BE2C (cell line): Measurements from ENCODE around the gene EPC2.

Source experiments
- DNase-seq: peaks from one replicate; pipeline ENCODE4 v3.0.0-alpha.2; 2020
- H3K27me3 ChIP-seq: fragments of 250-450 bp; sonication (Bioruptor Pico); 2 replicates; pipeline ENCODE4 v1.5.1; 2020; ENCODE audit warnings: mild to moderate bottlenecking
- H3K36me3 ChIP-seq: fragments of 250-450 bp; sonication (Bioruptor Pico); 2 replicates; pipeline ENCODE4 v1.5.1; 2020; ENCODE audit warnings: mild to moderate bottlenecking
- H3K4me1 ChIP-seq: fragments of 250-450 bp; sonication (Bioruptor Pico); 2 replicates; pipeline ENCODE4 v1.5.1; 2020
- H3K4me3 ChIP-seq: 2 replicates; pipeline ENCODE4 v1.5.1; 2011; ENCODE audit warnings: low read depth, low read length
- H3K9me3 ChIP-seq: fragments of 250-450 bp; sonication (Bioruptor Pico); 2 replicates; pipeline ENCODE4 v1.5.1; 2020
- CTCF ChIP-seq: IDR thresholded peaks from 2 replicates; pipeline ENCODE4 v1.5.1; 2012; ENCODE audit warnings: mild to moderate bottlenecking, low read depth, low read length

EPC2 gene

GRCh38 chr2:148616662-148617061 lies 27.9 kb upstream of the EPC2 start:
- H3K4me3 ChIP-seq: no peak overlapping the region
- no peaks in the 10 kb centered on the region for H3K27me3 ChIP-seq
- H3K9me3 ChIP-seq: no peaks in the 10 kb centered on the region
- no peaks in the 10 kb centered on the region for H3K36me3 ChIP-seq
- peak; percentile 5 for DNase-seq
- H3K4me1 ChIP-seq: no peaks in the 10 kb centered on the region
- no peak for TF ChIP-seq CTCF

GRCh38 chr2:148617219-148617618 lies 27.3 kb upstream of the EPC2 start:
- no peak overlapping the region for H3K4me3 ChIP-seq
- H3K27me3 ChIP-seq: no peaks in the 10 kb centered on the region
- H3K4me1 ChIP-seq: no peaks in the 10 kb centered on the region
- H3K36me3 ChIP-seq: no peaks in the 10 kb centered on the region
- H3K9me3 ChIP-seq: no peaks in the 10 kb centered on the region
- no peak for DNase-seq
- no peak for TF ChIP-seq CTCF

GRCh38 chr2:148619560-148620195 lies 24.9 kb upstream of the EPC2 start:
- no peak for TF ChIP-seq CTCF
- H3K27me3 ChIP-seq: no peaks in the 10 kb centered on the region
- no peak for DNase-seq
- H3K4me1 ChIP-seq: no peaks in the 10 kb centered on the region
- no peaks in the 10 kb centered on the region for H3K9me3 ChIP-seq
- no peaks in the 10 kb centered on the region for H3K36me3 ChIP-seq
- no peak overlapping the region for H3K4me3 ChIP-seq

GRCh38 chr2:148622366-148622765 lies 22.2 kb upstream of the EPC2 start:
- Histone ChIP-seq H3K27me3 (no peaks in the 10 kb centered on the region), H3K36me3 (no peaks in the 10 kb centered on the region), H3K4me1 (no peaks in the 10 kb centered on the region), H3K4me3 (no peak overlapping the region), H3K9me3 (no peaks in the 10 kb centered on the region)
- DNase-seq: no peak
- TF ChIP-seq CTCF: no peak

GRCh38 chr2:148623086-148623485 lies 21.5 kb upstream of the EPC2 start:
- no peaks in the 10 kb centered on the region for H3K36me3 ChIP-seq
- no peaks in the 10 kb centered on the region for H3K9me3 ChIP-seq
- DNase-seq: no peak
- H3K4me1 ChIP-seq: no peaks in the 10 kb centered on the region
- H3K27me3 ChIP-seq: no peaks in the 10 kb centered on the region
- no peak overlapping the region for H3K4me3 ChIP-seq
- TF ChIP-seq CTCF: no peak

- Histone ChIP-seq H3K9me3 (no peaks in the 10 kb centered on the region), H3K4me1 (no peaks in the 10 kb centered on the region), H3K27me3 (no peaks in the 10 kb centered on the region), H3K36me3 (no peaks in the 10 kb centered on the region), H3K4me3 (no peak overlapping the region)
- DNase-seq: no peak
- no peak for TF ChIP-seq CTCF
These were observed 17.3 kb upstream of the EPC2 start for GRCh38 chr2:148627224-148627623.
